Stimulated activated CD8-positive, alpha-beta memory T cell treated with anti-CD3 and anti-CD28 coated beads, Interleukin-7, amount 100 ng/mL, for 1 hour (primary cell): ENCODE measurements around the gene RSPH3.

Experiments
- DNase-seq, 2 donors: peaks; one replicate each; pipeline ENCODE4 v3.0.0-alpha.2; 2020; ENCODE audit warnings: low read depth in 2 of 2

Gene RSPH3

DNA sequence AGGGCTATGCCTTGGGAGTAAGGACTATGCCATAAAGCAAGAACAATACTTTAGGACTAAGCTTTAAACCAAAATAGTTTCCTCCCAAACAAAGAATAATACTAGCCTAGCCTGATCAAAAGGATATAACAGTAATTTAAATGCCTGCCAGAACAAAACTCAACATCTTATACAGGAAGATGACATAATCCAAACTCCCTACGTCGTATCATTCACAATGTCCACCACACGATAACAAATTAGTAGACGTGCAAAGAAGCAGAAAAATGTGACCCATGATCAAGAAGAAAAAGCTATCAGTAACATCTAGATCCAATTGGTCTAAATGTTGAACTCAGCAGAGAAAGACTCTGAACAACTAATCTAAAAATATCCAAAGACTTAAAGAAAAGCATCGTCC lies 65.8 kb downstream of the RSPH3 start:
- DNase-seq: no peak

DNA sequence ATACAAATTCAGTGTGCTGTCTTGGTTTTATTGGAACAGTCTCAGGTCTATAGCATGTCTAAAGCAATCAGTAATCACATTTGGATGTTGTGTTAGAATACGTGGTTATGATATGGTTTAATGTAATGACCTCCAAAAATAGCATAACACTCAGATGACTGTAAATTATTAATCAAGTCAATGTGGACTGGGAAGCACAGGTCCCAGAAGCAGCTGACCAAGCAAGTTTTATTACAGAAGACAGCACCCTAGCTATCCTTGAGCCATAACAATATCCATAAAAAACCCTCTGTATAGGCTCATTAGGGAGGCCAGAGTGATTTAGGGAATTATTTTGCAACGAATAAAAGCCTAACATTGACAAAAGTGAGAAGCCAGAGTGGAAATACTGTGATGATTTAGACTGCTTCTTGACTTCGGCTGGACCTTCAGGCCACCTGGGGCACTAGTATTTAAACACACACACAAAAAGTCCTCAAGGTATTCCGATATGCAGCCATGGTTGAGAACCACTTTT lies 66.9 kb downstream of the RSPH3 start:
- no peak for DNase-seq

DNA sequence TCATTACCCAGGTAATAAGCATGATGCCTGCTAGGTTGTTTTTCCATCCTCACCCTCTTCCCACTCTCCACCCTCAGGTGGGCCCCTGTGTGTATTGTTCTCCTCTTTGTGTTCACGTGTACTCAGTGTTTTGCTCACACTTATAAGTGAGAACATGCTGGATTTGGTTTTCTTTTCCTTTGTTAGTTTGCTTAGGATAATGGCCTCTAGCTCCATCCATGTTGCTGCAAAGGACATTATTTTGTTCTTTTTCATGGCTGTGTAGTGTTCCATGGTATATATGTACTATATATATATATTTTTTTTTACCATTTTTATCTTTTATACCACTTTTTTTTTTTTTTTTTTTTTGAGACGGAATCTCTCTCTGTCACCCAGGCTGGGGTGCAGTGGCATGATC lies 71.9 kb downstream of the RSPH3 start:
- DNase-seq: no peak

DNA sequence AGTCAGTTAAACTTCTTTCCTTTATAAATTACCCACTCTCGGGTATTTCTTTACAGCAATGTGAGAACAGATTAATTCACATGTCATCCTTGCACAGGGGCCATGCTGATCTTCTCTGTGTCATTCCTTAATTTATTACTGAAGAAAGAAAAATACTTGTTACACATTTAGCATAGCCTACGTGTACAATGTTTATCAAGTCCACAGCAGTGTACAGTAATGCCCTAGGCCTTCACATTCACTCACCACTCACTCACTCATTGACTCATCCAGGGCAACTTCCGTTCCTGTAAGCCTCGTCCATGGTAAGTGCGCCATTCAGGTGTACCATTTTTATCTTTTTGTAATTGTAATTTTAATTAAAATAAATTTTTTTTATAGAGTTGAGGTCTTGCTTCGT lies 73.6 kb downstream of the RSPH3 start:
- DNase-seq: no peak

DNA sequence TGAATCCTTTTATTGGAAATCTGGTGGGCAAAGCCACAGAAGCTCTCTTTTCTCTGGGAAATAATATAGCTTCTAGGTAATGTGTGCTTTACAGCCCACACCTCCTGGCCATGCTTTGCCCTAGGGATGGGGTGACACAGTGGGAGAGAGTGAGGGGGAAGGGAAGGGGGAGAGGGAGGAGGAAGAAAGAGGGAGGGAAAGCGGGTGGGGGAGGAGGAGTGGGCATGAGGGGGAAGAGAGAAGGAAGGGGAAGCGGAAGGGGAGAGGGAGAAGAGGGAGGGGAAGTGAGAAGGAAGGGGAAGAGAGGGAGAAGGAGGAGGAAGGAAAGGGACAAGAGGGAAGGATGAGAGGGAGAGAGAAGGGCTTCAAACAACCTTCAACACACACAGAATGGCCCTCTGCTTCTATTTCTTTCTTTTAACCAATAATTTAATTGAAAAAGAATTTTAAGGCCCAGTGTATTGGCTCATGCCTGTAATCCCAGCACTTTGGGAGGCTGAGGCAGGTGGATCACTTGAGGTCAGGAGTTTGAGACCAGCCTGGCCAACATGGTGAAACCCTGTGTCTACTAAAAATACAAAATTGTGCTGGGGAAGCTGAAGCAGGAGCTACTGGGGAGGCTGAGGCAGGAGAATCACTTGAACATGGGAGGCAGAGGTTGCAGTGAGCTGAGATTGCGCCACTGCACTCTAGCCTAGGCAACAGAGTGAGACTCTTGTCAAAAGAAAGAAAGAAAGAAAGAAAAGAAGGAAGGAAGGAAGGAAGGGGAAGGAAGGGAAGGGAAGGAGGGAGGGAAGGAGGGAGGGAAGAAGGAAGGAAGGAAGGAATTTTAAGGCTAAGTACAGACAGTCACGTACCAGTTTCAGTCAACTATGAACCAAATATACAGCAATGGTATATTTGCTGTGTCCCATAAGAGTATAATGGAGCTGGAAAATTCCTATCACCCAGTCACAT lies 75.2 kb downstream of the RSPH3 start:
- DNase-seq: no peak

DNA sequence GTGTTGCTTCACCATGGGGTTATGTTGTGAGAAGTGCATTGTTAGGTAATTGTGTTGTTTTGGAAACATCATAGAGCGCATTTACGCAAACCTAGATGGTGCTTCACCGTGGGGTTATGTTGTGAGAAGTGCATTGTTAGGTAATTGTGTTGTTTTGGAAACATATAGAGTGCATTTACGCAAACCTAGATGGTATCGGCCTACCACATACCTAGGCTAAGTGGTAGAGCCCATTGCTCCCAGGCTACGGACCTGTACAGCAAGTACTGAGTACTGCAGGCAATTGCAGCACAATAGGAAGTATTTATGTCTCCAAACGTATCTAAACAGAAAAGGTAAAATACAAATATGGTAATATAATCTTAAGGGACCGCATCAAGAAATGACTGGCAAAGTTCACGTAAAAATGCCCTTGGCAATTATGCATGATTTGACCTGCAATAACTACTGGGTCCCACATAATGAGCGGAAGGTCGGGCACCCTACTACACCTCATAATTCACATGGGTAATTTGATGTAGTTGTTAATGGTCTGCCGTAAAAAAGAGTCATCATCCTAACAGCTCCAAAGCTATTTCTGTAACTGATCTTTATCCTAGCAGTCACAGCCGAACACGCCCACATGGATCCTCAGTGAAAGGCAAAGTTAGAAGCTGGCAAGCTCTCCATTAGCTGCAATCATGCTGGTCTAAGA lies 76.0 kb downstream of the RSPH3 start:
- no peak for DNase-seq
